HepG2 (cell line): Measurements from ENCODE around the gene VSNL1. TPM values are rescaled to one million over a fixed set of nuclear protein-coding genes. Genes with fewer than 3 reads are reported as not detected.

Experiments used
- HDAC1 ChIP-seq: sonication (generic); formaldehyde crosslinking; IDR thresholded peaks from 2 replicates; pipeline ENCODE4 v1.5.1; 2020; ENCODE audit warnings: mild to moderate bottlenecking, missing genetic modification reagents
- IRF2 ChIP-seq: IDR thresholded peaks from 2 replicates; pipeline ENCODE4 v1.6.1; 2018; ENCODE audit warnings: missing genetic modification reagents, missing compliant biosample characterization
- LBX2 ChIP-seq: sonication (generic); formaldehyde crosslinking; IDR thresholded peaks from 2 replicates; pipeline ENCODE4 v1.5.0; 2020; ENCODE audit warnings: missing genetic modification reagents, mild to moderate bottlenecking, borderline replicate concordance
- MAFG ChIP-seq: sonication (generic); formaldehyde crosslinking; IDR thresholded peaks from 2 replicates; pipeline ENCODE4 v1.5.1; 2020; ENCODE audit warnings: mild to moderate bottlenecking, missing genetic modification reagents
- PPARG ChIP-seq: conservative IDR thresholded peaks from 2 replicates; pipeline ENCODE4 v1.6.1; 2016; ENCODE audit warnings: missing biosample characterization, missing genetic modification reagents
- TGIF2 ChIP-seq: IDR thresholded peaks from 2 replicates; pipeline ENCODE4 v1.6.1; 2016; ENCODE audit warnings: control low read depth, missing compliant biosample characterization
- TRIM22 ChIP-seq: fragments of 450-650 bp; IDR thresholded peaks from 2 replicates; pipeline ENCODE4 v1.6.1; 2017
- ZBTB1 ChIP-seq: sonication (generic); formaldehyde crosslinking; IDR thresholded peaks from 2 replicates; pipeline ENCODE4 v1.4.0; 2020; ENCODE audit warnings: missing genetic modification reagents, borderline replicate concordance
- ZNF281 ChIP-seq: sonication (generic); formaldehyde crosslinking; IDR thresholded peaks from 2 replicates; pipeline ENCODE4 v1.4.0; 2020; ENCODE audit warnings: missing genetic modification reagents, borderline replicate concordance
- ZNF331 ChIP-seq: sonication (generic); formaldehyde crosslinking; IDR thresholded peaks from 2 replicates; pipeline ENCODE4 v1.4.0; 2020; ENCODE audit warnings: missing genetic modification reagents
- ZNF335 ChIP-seq: sonication (generic); formaldehyde crosslinking; IDR thresholded peaks from 2 replicates; pipeline ENCODE4 v1.4.0; 2020; ENCODE audit warnings: missing genetic modification reagents
- ZNF574 ChIP-seq: sonication (generic); formaldehyde crosslinking; IDR thresholded peaks from 2 replicates; pipeline ENCODE4 v1.4.0; 2020; ENCODE audit warnings: missing genetic modification reagents
- ZNF629 ChIP-seq: sonication (generic); formaldehyde crosslinking; conservative IDR thresholded peaks from 2 replicates; pipeline ENCODE4 v1.5.0; 2020; ENCODE audit warnings: missing genetic modification reagents
- ZNF724P ChIP-seq: sonication (generic); formaldehyde crosslinking; IDR thresholded peaks from 2 replicates; pipeline ENCODE4 v1.8.0; 2022; ENCODE audit warnings: missing genetic modification reagents, borderline replicate concordance
- polyA plus RNA-seq, 8 experiments: library from polyadenylated mRNA; depleted of rRNA in 3 of 8; stranded (reverse) in 7 of 8; unstranded in 1 of 8; fragments of >200 nt; fragmentation: Illumina TruSeq in 4 of 8; extraction: Trizol in 4 of 8; gene quantifications; 2 replicates each; pipeline versions ENCODE4 v1.2.1 to v1.2.3, GENCODE V29; 2011 to 2016; ENCODE audit warnings: low read depth in 4 of 8, missing spikeins in 1 of 8, mixed read lengths in 1 of 8; ENCODE audit not compliant: insufficient read depth in 1 of 8
- total RNA-seq, 5 experiments: library from RNA; depleted of rRNA; stranded (reverse); fragments of >200 nt; fragmentation: Illumina TruSeq; extraction: Trizol; gene quantifications; 2 replicates each; pipeline ENCODE4 v1.2.3, GENCODE V29; 2016; ENCODE audit warnings: low read depth in 1 of 5
- TF ChIP-seq, protein P1 (sequence below): sonication (generic); formaldehyde crosslinking; IDR thresholded peaks from 2 replicates; pipeline ENCODE4 v1.4.0; 2020; ENCODE audit warnings: missing genetic modification reagents, mild to moderate bottlenecking, borderline replicate concordance
- TF ChIP-seq, protein P2 (sequence below): sonication (generic); formaldehyde crosslinking; IDR thresholded peaks from 2 replicates; pipeline ENCODE4 v1.5.0; 2020; ENCODE audit warnings: missing genetic modification reagents
- TF ChIP-seq, protein P3 (sequence below): sonication (generic); formaldehyde crosslinking; IDR thresholded peaks from 2 replicates; pipeline ENCODE4 v1.8.1; 2022; ENCODE audit warnings: low read depth, mild to moderate bottlenecking, missing genetic modification reagents

The VSNL1 gene
- total and polyA plus RNA-seq, 2 of the 13 experiments (the other 11 are each of a cell fraction or from before 2014, with no cell fraction given), result 63.2 to 95.9 TPM

DNA sequence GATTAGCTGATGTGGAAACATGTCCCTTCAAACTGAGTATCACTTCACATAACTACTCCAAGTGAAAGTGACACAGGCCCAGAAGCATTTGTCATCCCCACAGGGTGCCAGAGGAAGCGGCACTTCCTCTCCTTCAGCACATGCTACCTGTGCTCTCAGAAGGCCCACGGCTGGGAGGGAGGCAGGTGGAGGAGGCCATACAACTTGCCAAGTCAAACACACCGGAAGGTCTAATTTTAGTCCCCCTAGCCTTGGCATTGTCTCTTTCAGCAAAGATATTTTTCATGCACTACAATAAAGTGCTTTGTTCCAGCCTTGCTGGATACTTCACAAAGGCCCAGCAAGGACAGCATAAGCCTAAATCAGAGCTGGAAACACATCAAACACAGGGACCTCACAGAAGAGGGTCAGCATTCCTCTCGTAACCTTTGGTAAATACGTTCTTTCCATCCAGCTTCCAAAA is 38.0 kb downstream of the VSNL1 start (continued):
- TF ChIP-seq LBX2 (CRISPR knock-in tag) (no peak), ZNF724P (CRISPR knock-in tag) (no peak), TRIM22 (no peak), ZNF335 (CRISPR knock-in tag) (no peak), ZBTB1 (no peak), MAFG (CRISPR knock-in tag) (no peak), ZNF574 (0 out of 2 replicates have a peak, but pooled peaks have one; percentile 13), ZNF281 (CRISPR knock-in tag) (no peak; the same call in 1 of the 2 replicates), ZNF331 (peak; percentile 91), ZNF629 (CRISPR knock-in tag) (no peak), PPARG (CRISPR knock-in tag) (peak; percentile 56), TGIF2 (CRISPR knock-in tag) (peak; percentile 64; the same call in 1 of the 2 replicates), IRF2 (peak; percentile 75; the same call in 1 of the 2 replicates), HDAC1 (CRISPR knock-in tag) (peak; percentile 71)
- TF ChIP-seq, protein P1, sequence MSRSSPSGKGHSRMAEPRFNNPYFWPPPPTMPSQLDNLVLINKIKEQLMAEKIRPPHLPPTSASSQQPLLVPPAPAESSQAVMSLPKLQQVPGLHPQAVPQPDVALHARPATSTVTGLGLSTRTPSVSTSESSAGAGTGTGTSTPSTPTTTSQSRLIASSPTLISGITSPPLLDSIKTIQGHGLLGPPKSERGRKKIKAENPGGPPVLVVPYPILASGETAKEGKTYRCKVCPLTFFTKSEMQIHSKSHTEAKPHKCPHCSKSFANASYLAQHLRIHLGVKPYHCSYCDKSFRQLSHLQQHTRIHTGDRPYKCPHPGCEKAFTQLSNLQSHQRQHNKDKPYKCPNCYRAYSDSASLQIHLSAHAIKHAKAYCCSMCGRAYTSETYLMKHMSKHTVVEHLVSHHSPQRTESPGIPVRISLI (CRISPR knock-in tag), result peak; percentile 36; the same call in 1 of the 2 replicates
- TF ChIP-seq, protein P2, sequence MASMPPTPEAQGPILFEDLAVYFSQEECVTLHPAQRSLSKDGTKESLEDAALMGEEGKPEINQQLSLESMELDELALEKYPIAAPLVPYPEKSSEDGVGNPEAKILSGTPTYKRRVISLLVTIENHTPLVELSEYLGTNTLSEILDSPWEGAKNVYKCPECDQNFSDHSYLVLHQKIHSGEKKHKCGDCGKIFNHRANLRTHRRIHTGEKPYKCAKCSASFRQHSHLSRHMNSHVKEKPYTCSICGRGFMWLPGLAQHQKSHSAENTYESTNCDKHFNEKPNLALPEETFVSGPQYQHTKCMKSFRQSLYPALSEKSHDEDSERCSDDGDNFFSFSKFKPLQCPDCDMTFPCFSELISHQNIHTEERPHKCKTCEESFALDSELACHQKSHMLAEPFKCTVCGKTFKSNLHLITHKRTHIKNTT (CRISPR knock-in tag), result no peak
- TF ChIP-seq, protein P3, sequence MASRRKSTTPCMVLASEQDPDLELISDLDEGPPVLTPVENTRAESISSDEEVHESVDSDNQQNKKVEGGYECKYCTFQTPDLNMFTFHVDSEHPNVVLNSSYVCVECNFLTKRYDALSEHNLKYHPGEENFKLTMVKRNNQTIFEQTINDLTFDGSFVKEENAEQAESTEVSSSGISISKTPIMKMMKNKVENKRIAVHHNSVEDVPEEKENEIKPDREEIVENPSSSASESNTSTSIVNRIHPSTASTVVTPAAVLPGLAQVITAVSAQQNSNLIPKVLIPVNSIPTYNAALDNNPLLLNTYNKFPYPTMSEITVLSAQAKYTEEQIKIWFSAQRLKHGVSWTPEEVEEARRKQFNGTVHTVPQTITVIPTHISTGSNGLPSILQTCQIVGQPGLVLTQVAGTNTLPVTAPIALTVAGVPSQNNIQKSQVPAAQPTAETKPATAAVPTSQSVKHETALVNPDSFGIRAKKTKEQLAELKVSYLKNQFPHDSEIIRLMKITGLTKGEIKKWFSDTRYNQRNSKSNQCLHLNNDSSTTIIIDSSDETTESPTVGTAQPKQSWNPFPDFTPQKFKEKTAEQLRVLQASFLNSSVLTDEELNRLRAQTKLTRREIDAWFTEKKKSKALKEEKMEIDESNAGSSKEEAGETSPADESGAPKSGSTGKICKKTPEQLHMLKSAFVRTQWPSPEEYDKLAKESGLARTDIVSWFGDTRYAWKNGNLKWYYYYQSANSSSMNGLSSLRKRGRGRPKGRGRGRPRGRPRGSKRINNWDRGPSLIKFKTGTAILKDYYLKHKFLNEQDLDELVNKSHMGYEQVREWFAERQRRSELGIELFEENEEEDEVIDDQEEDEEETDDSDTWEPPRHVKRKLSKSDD (CRISPR knock-in tag), result no peak
